T-helper 1 cell treated with Interleukin-12 subunit alpha and Interleukin-12 subunit beta and Interleukin-4 antibody, amounts not matched to agents 30 μg/mL and 1 μg/mL, for 36 hours (primary cell): ENCODE measurements around the gene SCD5.

Experiments used
- H3K27ac Mint-ChIP-seq: one replicate; pipeline ENCODE4 v1.8.0; 2021; ENCODE audit warnings: mild to moderate bottlenecking, mixed read lengths
- H3K27me3 Mint-ChIP-seq: one replicate; pipeline ENCODE4 v1.8.0; 2021; ENCODE audit warnings: low read depth, mixed read lengths
- H3K36me3 Mint-ChIP-seq: one replicate; pipeline ENCODE4 v1.8.0; 2021; ENCODE audit warnings: low read depth, mixed read lengths
- H3K4me1 Mint-ChIP-seq: one replicate; pipeline ENCODE4 v1.8.0; 2021; ENCODE audit warnings: low read depth, mixed read lengths
- H3K4me3 Mint-ChIP-seq: one replicate; pipeline ENCODE4 v1.8.0; 2021; ENCODE audit warnings: mild to moderate bottlenecking, moderate library complexity, mixed read lengths
- H3K9me3 Mint-ChIP-seq: one replicate; pipeline ENCODE4 v1.8.0; 2021; ENCODE audit warnings: mixed read lengths

Gene SCD5

GRCh38 chr4:82584931-82585330 is 213.7 kb downstream of the SCD5 start:
- Mint-ChIP-seq H3K27ac (no peak overlapping the region), H3K9me3 (no peaks in the 10 kb centered on the region)

GRCh38 chr4:82583897-82584587 is 214.6 kb downstream of the SCD5 start:
- Mint-ChIP-seq H3K27me3 (peaks cover 4% of the 10 kb centered on the region), H3K4me1 (no peaks in the 10 kb centered on the region), H3K4me3 (no peak overlapping the region), H3K9me3 (no peaks in the 10 kb centered on the region), H3K27ac (no peak overlapping the region), H3K36me3 (no peaks in the 10 kb centered on the region)

More at GRCh38 chr4:82584931-82585330, 213.7 kb downstream of the SCD5 start:
- H3K36me3 Mint-ChIP-seq: no peaks in the 10 kb centered on the region
- no peaks in the 10 kb centered on the region for H3K4me1 Mint-ChIP-seq
- no peak overlapping the region for H3K4me3 Mint-ChIP-seq
- H3K27me3 Mint-ChIP-seq: peaks cover 7% of the 10 kb centered on the region

DNA sequence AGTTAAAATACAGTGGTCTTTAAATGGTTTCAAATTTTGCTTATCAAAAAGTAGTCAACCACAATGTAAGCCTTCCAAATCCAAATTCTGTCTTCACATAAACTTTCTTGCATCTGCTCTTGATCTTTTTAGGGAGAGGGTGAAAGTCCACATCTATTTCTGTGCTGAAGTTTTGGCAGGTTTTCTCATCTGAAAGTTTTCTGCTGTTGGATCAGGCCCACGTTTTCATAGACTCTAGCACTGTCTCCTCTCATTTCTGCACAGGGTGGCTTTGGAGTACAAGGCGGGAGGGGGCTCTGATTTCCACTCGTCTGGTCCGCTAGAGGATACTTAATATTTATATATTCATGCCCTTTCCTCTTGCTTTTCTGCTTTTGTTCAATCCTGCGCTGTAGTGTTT is 218.7 kb downstream of the SCD5 start:
- Mint-ChIP-seq H3K36me3 (no peaks in the 10 kb centered on the region), H3K4me3 (no peak overlapping the region), H3K4me1 (no peaks in the 10 kb centered on the region), H3K27ac (no peak overlapping the region), H3K9me3 (no peaks in the 10 kb centered on the region), H3K27me3 (no peaks in the 10 kb centered on the region)
